K562 (cell line): ENCODE data around the gene ITGB5. TPM values are rescaled to one million over a fixed set of nuclear protein-coding genes. Genes with fewer than 3 reads are reported as not detected.

Experiments used
- ATAC-seq: fragments of 200-7000 bp; cut with Tn5 transposase; 3 replicates; pipeline ENCODE4 v1.9.1; 2020; ENCODE audit warnings: moderate library complexity
- BruUV-seq: library from RNA; stranded (reverse); fragments of 400-500 nt; replicated peaks from 2 replicates; lab custom pipeline; 2021; lab: Mats Ljungman, UMichigan
- CTCF ChIA-PET: fragments of 300-600 bp; formaldehyde crosslinking; extraction: SDS; loops from one replicate; lab custom pipeline; 2021; ENCODE audit warnings: low intra/inter-chr PET ratio; lab: Yijun Ruan, JAX
- POLR2A ChIA-PET: fragments of 300-600, 350-650 bp; sonication (Branson Sonifier 250); formaldehyde crosslinking; extraction: SDS; loops from one replicate; lab custom pipeline; 2021; ENCODE audit warnings: antibody characterized with exemption, inconsistent platforms; lab: Yijun Ruan, JAX
- DNase-seq, 4 experiments: peaks; one replicate each; pipeline versions ENCODE4 v3.0.0 to v3.0.0-alpha.2; 2011 to 2018; ENCODE audit warnings: low spot score in 3 of 4, mixed read lengths in 3 of 4; ENCODE audit errors: extremely low read depth in 1 of 4
- FAIRE-seq: peaks from 2 replicates; lab custom pipeline; 2011; peaks lifted over from hg19 to GRCh38; lab: Jason Lieb, UNC
- H2AFZ ChIP-seq: 2 replicates; pipeline ENCODE4 v1.6.0; 2011; ENCODE audit warnings: low read depth, low read length, control low read depth, inconsistent platforms
- H3K27ac ChIP-seq: fragments of 200-600 bp; 3 replicates; pipeline ENCODE4 v1.8.0; 2011; ENCODE audit warnings: low read depth, mild to moderate bottlenecking, control low read depth, inconsistent platforms, low read length, moderate library complexity, mixed read lengths; ENCODE audit errors: extremely low read depth
- H3K27me3 ChIP-seq, 2 experiments: fragments of 300-600 bp in 1 of 2; 2 replicates in 1 of 2; 3 replicates in 1 of 2; pipeline versions ENCODE4 v1.6.0 to v1.8.0; 2011; ENCODE audit warnings: inconsistent platforms in 2 of 2, low read length in 2 of 2, mild to moderate bottlenecking in 1 of 2, mixed read lengths in 1 of 2, moderate library complexity in 1 of 2; ENCODE audit not compliant: control insufficient read depth in 2 of 2, insufficient read depth in 2 of 2
- H3K36me3 ChIP-seq: fragments of 300-600 bp; 3 replicates; pipeline ENCODE4 v1.8.0; 2011; ENCODE audit warnings: mild to moderate bottlenecking, low read length, inconsistent platforms; ENCODE audit not compliant: control insufficient read depth, insufficient read depth
- H3K4me1 ChIP-seq, 2 experiments: fragments of 200-600 bp in 1 of 2; replicated peaks in 1 of 2; 2 replicates in 1 of 2; 3 replicates in 1 of 2; pipeline versions ENCODE4 v1.5.1 to v1.8.0; 2011; ENCODE audit warnings: inconsistent platforms in 2 of 2, low read length in 2 of 2, mild to moderate bottlenecking in 1 of 2, mixed read lengths in 1 of 2, moderate library complexity in 1 of 2; ENCODE audit not compliant: control insufficient read depth in 2 of 2, insufficient read depth in 2 of 2
- H3K4me2 ChIP-seq: 2 replicates; pipeline ENCODE4 v1.6.1; 2011; ENCODE audit warnings: low read length, control low read depth, inconsistent platforms, mixed read lengths; ENCODE audit not compliant: insufficient read depth
- H3K4me3 ChIP-seq: fragments of 200-600 bp; sonication (generic), shearing (Covaris generic); 2 replicates; pipeline ENCODE4 v1.5.1; 2016; ENCODE audit warnings: control low read depth, inconsistent platforms
- H3K79me2 ChIP-seq: fragments of 200-600 bp; 3 replicates; pipeline ENCODE4 v1.8.0; 2011; ENCODE audit warnings: low read length, inconsistent platforms; ENCODE audit not compliant: control insufficient read depth, insufficient read depth
- H3K9ac ChIP-seq, 2 experiments: 2 replicates each; pipeline versions ENCODE4 v1.6.0 to v1.6.1; 2011; ENCODE audit warnings: low read depth in 2 of 2, low read length in 2 of 2, control low read depth in 1 of 2, inconsistent platforms in 1 of 2, mild to moderate bottlenecking in 1 of 2, mixed read lengths in 1 of 2; ENCODE audit not compliant: insufficient read depth in 1 of 2
- H3K9me1 ChIP-seq: one replicate; pipeline ENCODE4 v1.6.0; 2011; ENCODE audit warnings: inconsistent platforms, mild to moderate bottlenecking, low read length, moderate library complexity; ENCODE audit not compliant: control insufficient read depth, insufficient read depth
- H3K9me3 ChIP-seq: replicated peaks from 2 replicates; pipeline ENCODE4 v1.5.1; 2011; ENCODE audit warnings: low read depth, low read length, inconsistent platforms; ENCODE audit not compliant: control insufficient read depth, insufficient read depth
- H4K20me1 ChIP-seq: replicated peaks from 2 replicates; pipeline ENCODE4 v1.6.1; 2011; ENCODE audit warnings: low read length, inconsistent platforms, mixed read lengths; ENCODE audit not compliant: control insufficient read depth, insufficient read depth
- ARID1B ChIP-seq: fragments of 450-650 bp; IDR thresholded peaks from 2 replicates; pipeline ENCODE4 v1.6.1; 2016; ENCODE audit warnings: antibody characterized with exemption, mild to moderate bottlenecking, inconsistent platforms
- NR3C1 ChIP-seq: sonication (generic); formaldehyde crosslinking; IDR thresholded peaks from 2 replicates; pipeline ENCODE4 v1.8.1; 2022; ENCODE audit warnings: missing genetic modification reagents
- POLR2A ChIP-seq: fragments of 450-650 bp; conservative IDR thresholded peaks from 2 replicates; pipeline ENCODE4 v1.6.1; 2016
- RAD21 ChIP-seq, 2 experiments: fragments of 250-450 bp in 1 of 2; fragments of 450-650 bp in 1 of 2; sonication (Bioruptor Pico) in 1 of 2; formaldehyde crosslinking in 1 of 2; IDR thresholded peaks in 1 of 2; conservative IDR thresholded peaks in 1 of 2; 2 replicates each; pipeline versions ENCODE4 v1.4.0 to v1.8.0; 2020 to 2022; ENCODE audit warnings: mild to moderate bottlenecking in 2 of 2, moderate library complexity in 1 of 2
- REST ChIP-seq, 2 experiments: fragments of 450-650 bp; formaldehyde crosslinking in 1 of 2; IDR thresholded peaks; 2 replicates each; pipeline versions ENCODE4 v1.4.0 to v1.6.1; 2014 to 2020; ENCODE audit warnings: mild to moderate bottlenecking in 2 of 2, borderline replicate concordance in 1 of 2, low read depth in 1 of 2
- SMC3 ChIP-seq: conservative IDR thresholded peaks from 2 replicates; pipeline ENCODE4 v1.6.1; 2011; ENCODE audit warnings: low read depth, low read length, improper control_type of control experiment; ENCODE audit not compliant: insufficient read depth
- STAG1 ChIP-seq: sonication (generic); formaldehyde crosslinking; IDR thresholded peaks from 2 replicates; pipeline ENCODE4 v1.5.0; 2020; ENCODE audit warnings: missing genetic modification reagents, borderline replicate concordance
- ZFPM2 ChIP-seq: fragments of 250-450 bp; sonication (Bioruptor Pico); IDR thresholded peaks from 2 replicates; pipeline ENCODE4 v1.5.1; 2022; ENCODE audit warnings: mild to moderate bottlenecking
- ZNF121 ChIP-seq: sonication (generic); formaldehyde crosslinking; conservative IDR thresholded peaks from 2 replicates; pipeline ENCODE4 v1.8.0; 2022; ENCODE audit warnings: missing genetic modification reagents
- WGBS: fragments of 100-300 bp; shearing (Covaris generic); methylation state at CpG from one replicate; pipeline ENCODE4 v1.1.6; 2016; ENCODE audit warnings: low coverage, mixed read lengths; ENCODE audit not compliant: insufficient coverage; ENCODE audit errors: missing lambda C conversion rate; 5-methylcytosine and 5-hydroxymethylcytosine counted together
- in situ Hi-C: fragments of 300-500 bp; cut with MboI; formaldehyde crosslinking; loops from 4 replicates; pipeline ENCODE4 v1.15.0; 2018; ENCODE audit warnings: inconsistent platforms, mixed read lengths
- intact Hi-C: fragments of 100-400 bp; cut with micrococcal nuclease; formaldehyde crosslinking; loops from 2 replicates; pipeline ENCODE4 v1.14.2; 2022
- polyA plus RNA-seq, 8 experiments: library from polyadenylated mRNA; depleted of rRNA in 4 of 8; stranded (reverse) in 5 of 8; unstranded in 3 of 8; fragments of >200 nt; fragmentation: Nextera tagmentation in 2 of 8; fragmentation: Illumina TruSeq in 1 of 8; extraction: Ambion mirVana in 2 of 8; extraction: Trizol in 1 of 8; gene quantifications; 2 replicates each; pipeline versions ENCODE4 v1.2.1 to v1.2.3, GENCODE V29; 2011 to 2014; ENCODE audit warnings: inconsistent platforms in 1 of 8, missing spikeins in 1 of 8
- total RNA-seq, 7 experiments: library from RNA; depleted of rRNA in 6 of 7; stranded (reverse); fragments of >200 nt in 6 of 7; fragmentation: Illumina TruSeq in 2 of 7; extraction: Trizol in 2 of 7; gene quantifications; 2 replicates each; pipeline versions ENCODE4 v1.2.1 to v1.2.3, GENCODE V29; 2011 to 2021; ENCODE audit warnings: low replicate concordance in 1 of 7
- TF ChIP-seq, protein P1 (sequence below): fragments of 450-650 bp; IDR thresholded peaks from 2 replicates; pipeline ENCODE4 v1.6.1; 2016; ENCODE audit warnings: low read depth, mild to moderate bottlenecking, moderate library complexity

The ITGB5 gene
- total and polyA plus RNA-seq, 9 of the 15 experiments (the other 6 are each of a cell fraction or from before 2014, with no cell fraction given) = 1.7 to 46.8 (median 9.9) TPM

GRCh38 chr3:124786511-124787241, 100.5 kb downstream of the ITGB5 start:
- Histone ChIP-seq H4K20me1 (peaks cover 1% of the 10 kb centered on the region; the same call in 1 of the 2 replicates), H3K9ac (no peak overlapping the region), H3K79me2 (no peaks in the 10 kb centered on the region), H2AFZ (no peak overlapping the region), H3K4me2 (no peak overlapping the region), H3K4me1 (no peaks in the 10 kb centered on the region; a peak in 1 of 5 replicates), H3K27ac (no peak overlapping the region), H3K9me3 (no peaks in the 10 kb centered on the region), H3K9me1 (no peaks in the 10 kb centered on the region), H3K36me3 (no peaks in the 10 kb centered on the region), H3K27me3 (no peaks in the 10 kb centered on the region), H3K4me3 (no peak overlapping the region)
- intact Hi-C loops = loop anchor here (2.0 kb wide), 1 partner anchor 114 kb away; no protein-coding TSS in a partner anchor
- CTCF ChIA-PET = interaction anchor here (0.8 to 2.3 kb wide), 2 partner anchors 114 to 117 kb away, joined by 4 to 21 read pairs; no protein-coding TSS in a partner anchor
- DNase-seq (no peak), FAIRE-seq (no peak), ATAC-seq (no peak)
- in situ Hi-C loops = no loop called here
- POLR2A ChIA-PET = interaction anchor here (1.1 to 1.9 kb wide), 4 partner anchors 9 to 23 kb away, joined by 3 to 4 read pairs (median 3); no protein-coding TSS in a partner anchor
- BruUV-seq = no TSS peak
- WGBS = 40% methylated on average over 5 of the region's 6 CpGs
- TF ChIP-seq REST (IDR thresholded peaks at IDR 0.05; ENCODE audit: borderline replicate concordance) = peak; percentile 59; the same call in 1 of the 2 replicates
- no peak for TF ChIP-seq REST (CRISPR knock-in tag; IDR thresholded peaks at IDR 0.05; ENCODE audit: low read depth)
- no peak for TF ChIP-seq NR3C1
- TF ChIP-seq SMC3 = 0 out of 2 replicates have a peak, but pooled peaks have one; percentile 20
- TF ChIP-seq ZNF121 (CRISPR knock-in tag) = no peak
- no peak for TF ChIP-seq POLR2A
- TF ChIP-seq ZFPM2 (CRISPR knock-in tag) = no peak
- no peak for TF ChIP-seq ARID1B
- peak; percentile 51 to 62 for TF ChIP-seq RAD21 (CRISPR knock-in tag; conservative IDR thresholded peaks at IDR 0.05 in 1 of 2, IDR thresholded peaks at IDR 0.05 in 1 of 2)
- no peak for TF ChIP-seq STAG1 (CRISPR knock-in tag)
- TF ChIP-seq, protein P1, sequence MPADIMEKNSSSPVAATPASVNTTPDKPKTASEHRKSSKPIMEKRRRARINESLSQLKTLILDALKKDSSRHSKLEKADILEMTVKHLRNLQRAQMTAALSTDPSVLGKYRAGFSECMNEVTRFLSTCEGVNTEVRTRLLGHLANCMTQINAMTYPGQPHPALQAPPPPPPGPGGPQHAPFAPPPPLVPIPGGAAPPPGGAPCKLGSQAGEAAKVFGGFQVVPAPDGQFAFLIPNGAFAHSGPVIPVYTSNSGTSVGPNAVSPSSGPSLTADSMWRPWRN = no peak
